Stimulated activated CD8-positive, alpha-beta memory T cell treated with anti-CD3 and anti-CD28 coated beads, Interleukin-15, amount 100 ng/mL, for 24 hours (primary cell): Measurements from ENCODE around the gene TTLL12.

ENCODE experiments used
- DNase-seq: peaks from one replicate; pipeline ENCODE4 v3.0.0-alpha.2; 2020; ENCODE audit warnings: low read depth

TTLL12 gene

DNA sequence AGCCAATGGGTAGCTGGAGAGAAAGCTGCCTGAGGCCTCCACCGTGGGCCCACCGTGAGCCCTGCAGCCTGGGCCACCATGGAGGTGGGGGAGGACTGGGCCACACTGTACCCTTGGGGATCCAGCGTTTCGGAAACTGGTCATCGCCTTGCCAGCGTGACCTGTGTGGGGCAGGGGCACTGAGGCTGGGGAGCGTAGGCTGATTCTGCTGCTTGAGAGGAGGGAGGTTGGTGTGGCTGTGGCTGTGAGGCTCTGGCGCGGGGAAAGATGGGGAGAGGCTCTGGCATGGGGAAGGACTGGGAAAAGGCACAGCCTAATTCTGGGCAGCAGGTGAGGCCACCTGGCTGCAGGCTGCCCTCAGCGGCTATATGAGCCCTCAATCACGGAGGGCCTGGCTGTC lies 12.6 kb upstream of the TTLL12 start:
- DNase-seq = no peak

DNA sequence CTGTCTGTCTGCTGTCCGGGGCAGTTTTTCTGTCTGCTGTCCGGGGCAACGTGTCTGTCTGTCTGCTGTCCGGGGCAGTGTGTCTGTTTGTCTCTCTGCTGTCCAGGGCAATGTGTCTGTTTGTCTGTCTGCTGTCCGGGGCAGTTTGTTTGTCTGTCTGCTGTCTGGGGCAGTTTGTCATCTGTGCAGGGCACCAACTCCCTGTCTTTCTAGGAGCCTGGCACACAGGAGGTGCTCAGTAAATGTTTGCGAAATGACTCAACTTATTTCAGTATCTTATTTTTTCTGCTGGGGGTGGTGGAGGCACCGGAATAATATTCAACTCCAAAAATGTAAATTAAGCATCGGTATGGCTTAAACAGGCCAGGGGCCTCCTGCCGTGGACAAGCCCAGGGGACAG lies 12.0 kb upstream of the TTLL12 start:
- no peak for DNase-seq

DNA sequence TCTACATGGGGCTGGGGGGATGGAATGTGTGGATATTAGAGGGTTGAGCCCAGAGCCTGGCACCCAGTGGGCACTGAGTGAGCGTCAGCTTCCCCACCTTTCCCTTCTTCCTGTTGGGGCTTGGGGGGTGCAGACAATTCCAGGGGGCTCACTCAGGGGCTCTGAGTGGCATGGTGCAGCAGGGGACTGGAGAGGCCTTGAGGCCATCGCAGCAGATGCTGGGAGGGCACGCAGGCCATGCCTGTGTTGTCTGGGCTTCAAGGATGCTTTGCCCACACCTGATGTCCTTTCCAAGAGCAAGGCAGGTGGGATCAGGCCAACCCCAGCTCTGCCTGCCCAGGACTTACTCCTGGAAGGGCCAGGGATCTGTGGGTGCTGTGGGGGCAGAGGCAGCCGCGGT lies 11.2 kb upstream of the TTLL12 start:
- DNase-seq = no peak

DNA sequence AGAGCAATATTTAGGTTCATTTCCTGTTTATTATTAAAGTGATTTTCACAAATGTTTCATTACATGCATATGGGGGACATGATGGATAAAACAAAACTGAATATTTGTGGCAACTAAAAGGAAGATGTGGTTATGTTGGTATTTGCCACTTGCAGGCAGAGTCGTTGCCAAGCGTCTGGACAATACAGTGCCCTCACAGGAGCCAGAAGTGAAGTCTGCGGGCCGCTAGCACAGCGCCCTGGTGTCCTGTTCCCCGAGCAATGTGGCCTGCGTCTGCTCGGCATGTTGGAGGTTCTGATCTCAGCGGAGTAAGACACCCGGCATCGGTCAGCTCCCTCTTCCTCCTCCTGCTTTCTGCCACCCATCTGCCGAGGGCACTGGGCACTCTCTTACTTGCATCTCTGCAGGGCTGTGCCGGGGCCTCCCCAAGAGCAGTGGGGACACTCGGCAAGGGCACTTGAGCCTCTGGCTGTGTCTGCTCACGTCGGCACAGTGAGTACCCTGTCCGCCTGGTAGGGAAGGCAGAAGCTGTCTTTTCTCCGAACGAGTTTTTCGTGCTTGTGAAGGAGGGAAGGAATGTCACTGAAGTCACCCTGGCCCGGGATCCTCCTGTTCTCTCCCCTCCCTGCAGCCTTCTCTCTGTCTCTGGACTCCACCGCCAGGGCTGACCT lies 10.5 kb upstream of the TTLL12 start:
- DNase-seq = no peak

GRCh38 chr22:43191831-43192230 lies 4.9 kb upstream of the TTLL12 start:
- no peak for DNase-seq

GRCh38 chr22:43188829-43189545 lies 2.1 kb upstream of the TTLL12 start:
- DNase-seq = no peak

DNA sequence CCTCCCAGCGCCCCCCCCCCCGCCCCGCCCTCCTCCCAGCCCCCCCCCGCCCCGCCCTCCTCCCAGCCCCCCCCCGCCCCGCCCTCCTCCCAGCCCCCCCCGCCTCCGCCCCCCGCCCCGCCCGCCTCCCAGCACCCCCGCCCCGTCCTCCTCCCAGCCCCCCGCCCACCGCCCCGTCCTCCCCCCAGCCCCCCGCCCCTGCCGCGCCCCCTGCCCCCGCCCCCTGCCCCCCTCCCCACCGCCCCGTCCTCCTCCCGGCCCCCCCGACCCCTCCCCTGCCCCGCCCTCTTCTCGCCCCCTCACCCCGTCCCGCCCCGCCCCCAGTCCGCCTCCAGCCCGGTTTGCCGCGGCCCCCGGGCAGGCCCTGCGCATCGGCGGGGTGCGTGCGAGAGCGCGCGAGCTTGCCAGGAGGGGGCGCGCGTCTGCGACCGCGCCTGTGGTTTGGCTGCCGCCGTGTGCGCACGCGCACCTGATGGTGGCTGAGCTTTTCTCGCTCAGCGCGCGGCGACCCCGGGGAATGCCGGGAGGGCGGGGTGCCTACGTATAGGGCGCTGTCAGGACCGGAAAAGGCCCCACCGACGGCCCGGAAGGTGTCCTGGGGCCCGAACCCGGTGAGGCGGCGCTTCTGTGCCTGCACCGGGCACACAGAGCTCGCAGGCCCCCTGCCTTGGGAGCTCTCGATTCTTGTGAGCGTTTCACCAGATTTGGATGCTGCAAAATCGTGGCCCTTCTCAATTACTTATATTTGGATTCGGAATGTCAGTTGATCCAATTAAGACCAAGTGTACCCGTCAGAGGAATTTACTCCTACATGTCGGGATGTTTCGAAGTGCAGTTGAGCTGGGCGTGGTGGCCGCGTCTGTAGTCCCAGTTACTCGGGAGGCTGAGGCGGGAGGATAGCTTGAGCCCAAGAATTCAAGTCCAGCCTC lies 501 bp upstream of the TTLL12 start:
- peak; percentile 94 for DNase-seq

- DNase-seq = no peak
Measured at GRCh38 chr22:43185860-43186261, 1.1 kb downstream of the TTLL12 start.

DNA sequence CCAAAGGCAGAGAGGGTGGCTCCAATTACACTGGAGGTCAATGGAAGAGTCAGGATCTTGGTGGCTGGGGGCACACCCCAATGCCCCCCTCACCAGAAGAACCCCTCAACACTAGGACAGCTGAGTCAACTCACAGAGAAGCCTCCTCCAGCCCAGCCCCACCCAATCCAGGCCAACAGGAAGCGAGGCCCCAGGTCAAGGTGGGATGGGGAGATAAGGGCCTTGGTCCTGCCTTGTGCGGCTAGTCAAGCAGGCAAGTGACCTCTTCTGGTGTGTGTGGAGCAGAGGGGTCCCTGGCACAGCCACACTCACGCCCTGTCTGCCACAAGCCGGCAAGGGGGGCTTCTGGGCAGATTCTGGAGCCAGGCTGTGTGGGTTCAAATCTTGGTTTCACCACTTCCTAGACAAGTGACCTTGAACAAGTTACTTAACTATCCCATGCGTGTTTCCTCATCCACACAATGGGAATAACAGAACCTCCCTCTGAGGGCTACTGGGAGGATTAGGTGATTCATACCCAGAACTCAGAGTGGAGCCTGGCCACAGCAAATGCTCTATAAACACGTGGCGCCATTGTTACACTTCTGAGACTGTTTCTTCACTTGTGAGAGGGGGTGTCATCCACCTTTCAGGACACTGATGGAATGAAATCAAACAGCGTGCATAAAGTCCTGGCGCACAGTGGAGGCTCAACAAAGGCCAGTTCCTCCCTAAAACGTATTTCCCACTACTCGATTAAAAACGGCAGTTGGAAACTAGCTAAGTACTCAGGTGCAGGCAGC lies 3.2 kb downstream of the TTLL12 start:
- DNase-seq = no peak

- DNase-seq = no peak
Measured at GRCh38 chr22:43182726-43183125, 4.2 kb downstream of the TTLL12 start.

DNA sequence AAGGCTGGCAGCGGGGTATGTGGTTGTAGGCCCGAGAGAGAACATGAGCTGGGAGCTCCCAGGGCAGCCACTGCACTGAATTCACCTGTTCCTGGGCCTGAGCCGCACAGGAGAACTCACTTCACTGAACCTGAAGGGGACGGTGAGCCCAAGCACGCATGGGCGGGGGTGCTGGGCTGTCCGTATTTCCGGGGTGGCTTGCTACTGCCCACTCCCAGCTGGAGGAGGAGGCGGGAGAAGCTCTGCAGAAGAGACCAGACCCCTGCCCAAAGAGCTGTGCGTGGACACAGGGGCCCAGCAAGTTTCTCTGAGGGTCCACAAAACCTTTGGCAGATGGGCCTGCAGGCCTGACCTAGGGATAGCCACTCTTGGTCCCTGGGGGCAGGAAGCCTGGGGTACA lies 4.8 kb downstream of the TTLL12 start:
- DNase-seq = no peak

- no peak for DNase-seq
Measured at GRCh38 chr22:43181321-43182076, 5.4 kb downstream of the TTLL12 start.

DNA sequence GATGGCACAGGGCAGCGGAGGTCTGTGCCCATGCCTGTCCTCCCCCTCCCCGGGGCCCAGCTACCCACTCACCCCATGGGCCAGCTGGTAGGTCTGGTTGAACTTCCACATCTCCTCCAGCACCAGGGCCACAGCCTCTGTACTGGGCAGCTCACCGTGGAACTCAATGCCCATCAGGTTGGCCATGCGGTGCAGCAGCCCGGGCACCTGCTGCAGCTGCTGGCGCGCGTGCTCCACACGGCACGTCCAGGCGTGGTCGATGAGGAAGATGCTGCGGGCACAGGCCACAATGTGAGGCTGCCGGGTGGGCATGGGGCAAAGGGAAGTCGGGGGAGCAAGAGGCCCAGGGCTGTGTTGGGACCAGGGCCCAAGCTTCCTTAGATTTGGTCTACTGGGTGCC lies 6.3 kb downstream of the TTLL12 start:
- no peak for DNase-seq

GRCh38 chr22:43179911-43180195 lies 7.1 kb downstream of the TTLL12 start:
- no peak for DNase-seq

GRCh38 chr22:43179146-43179910 lies 7.6 kb downstream of the TTLL12 start:
- DNase-seq = no peak

DNA sequence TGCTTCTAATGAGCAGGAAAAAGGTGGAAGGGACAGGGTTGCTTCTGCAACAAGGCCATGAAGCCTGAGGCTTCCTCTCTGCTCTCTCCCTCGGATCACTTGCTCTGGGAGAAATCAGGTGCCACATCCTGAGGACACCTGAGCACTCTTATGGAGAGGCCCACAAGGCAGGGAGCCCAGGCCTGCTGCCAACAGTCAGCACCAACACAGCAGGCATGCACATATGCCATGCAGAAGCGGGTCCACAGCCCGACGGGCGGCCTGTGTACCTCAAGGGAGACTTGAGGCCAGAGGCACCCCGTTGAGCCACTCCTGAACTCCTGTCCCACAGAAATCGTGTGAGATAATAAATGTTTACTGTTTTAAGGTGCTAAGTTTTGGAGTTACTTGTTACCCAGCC lies 9.5 kb downstream of the TTLL12 start:
- no peak for DNase-seq

- DNase-seq = no peak
Measured at GRCh38 chr22:43176090-43176489, 10.8 kb downstream of the TTLL12 start.

- no peak for DNase-seq
Measured at GRCh38 chr22:43174941-43175531, 11.9 kb downstream of the TTLL12 start.

GRCh38 chr22:43173976-43174720 lies 12.8 kb downstream of the TTLL12 start:
- no peak for DNase-seq

DNA sequence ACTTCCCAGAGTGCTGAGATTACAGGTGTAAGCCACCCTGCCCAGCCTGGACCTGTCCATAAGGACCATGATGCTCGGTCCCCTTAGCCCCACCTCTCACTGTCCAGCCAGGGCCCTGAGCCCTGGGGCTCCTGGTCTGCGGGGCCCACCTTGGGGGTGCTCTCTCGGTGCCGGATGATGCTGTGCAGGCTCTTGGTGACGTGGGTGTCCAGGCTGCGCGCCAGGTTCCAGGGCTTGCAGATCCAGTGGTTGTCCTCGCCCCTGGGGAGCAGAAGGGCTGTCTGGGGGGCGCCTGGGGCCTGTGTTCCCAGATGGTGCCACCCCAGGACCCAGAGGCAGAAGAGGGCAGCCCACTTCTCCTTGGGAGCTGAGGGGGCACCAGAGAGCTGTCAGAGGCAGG lies 13.4 kb downstream of the TTLL12 start:
- no peak for DNase-seq
